PC-9 (cell line): ENCODE measurements around the gene XPO1. TPM values are rescaled to one million over a fixed set of nuclear protein-coding genes. Genes with fewer than 3 reads are reported as not detected.
"Not testable (repeated sequence)": the region's sequence is repeated elsewhere in the genome, so short reads cannot be mapped to it uniquely, and the experiment has no call there.

Experiments
- BruUV-seq: library from RNA; stranded (reverse); fragments of 400-500 nt; replicated peaks from 2 replicates; lab custom pipeline; 2021; lab: Mats Ljungman, UMichigan
- CTCF ChIA-PET: fragments of 300-600 bp; sonication (Branson Sonifier 250); formaldehyde crosslinking; loops from one replicate; lab custom pipeline; 2022; ENCODE audit warnings: antibody characterized with exemption; lab: Charles Lee
- POLR2A ChIA-PET: fragments of 300-600 bp; sonication (Branson Sonifier 250); formaldehyde crosslinking; loops from one replicate; lab custom pipeline; 2022; ENCODE audit warnings: antibody characterized with exemption; ENCODE audit not compliant: unreplicated experiment; lab: Charles Lee
- DNase-seq, 2 experiments: peaks; one replicate each; pipeline versions ENCODE4 v3.0.0 to v3.0.0-alpha.2; 2015 to 2022; ENCODE audit warnings: mixed read lengths in 1 of 2
- H2AFZ ChIP-seq: fragments of 200-600 bp; sonication (generic); 2 replicates; pipeline ENCODE4 v1.8.1; 2017; ENCODE audit warnings: antibody characterized with exemption
- H3F3A ChIP-seq: fragments of 200-600 bp; sonication (generic); 2 replicates; pipeline ENCODE4 v1.8.1; 2017; ENCODE audit warnings: antibody characterized with exemption, mild to moderate bottlenecking, low read depth; ENCODE audit not compliant: insufficient read depth
- H3K27ac ChIP-seq: fragments of 200-600 bp; sonication (generic); 2 replicates; pipeline ENCODE4 v1.6.1; 2016; ENCODE audit warnings: mixed run types
- H3K27me3 ChIP-seq: fragments of 200-600 bp; sonication (generic); 2 replicates; pipeline ENCODE4 v1.6.1; 2016; ENCODE audit warnings: low read depth, mixed run types; ENCODE audit not compliant: insufficient read depth
- H3K36me3 ChIP-seq: fragments of 200-600 bp; sonication (generic); 2 replicates; pipeline ENCODE4 v1.6.1; 2016; ENCODE audit warnings: low read depth, mixed run types
- H3K4me1 ChIP-seq: fragments of 200-600 bp; sonication (generic); replicated peaks from 2 replicates; pipeline ENCODE4 v1.6.1; 2016; ENCODE audit warnings: mixed run types; ENCODE audit not compliant: insufficient read depth
- H3K4me2 ChIP-seq: fragments of 200-600 bp; sonication (generic); 2 replicates; pipeline ENCODE4 v1.6.1; 2017; ENCODE audit warnings: mixed run types
- H3K4me3 ChIP-seq: fragments of 200-600 bp; sonication (generic); 2 replicates; pipeline ENCODE4 v1.6.1; 2016; ENCODE audit warnings: mixed run types
- H3K79me2 ChIP-seq: fragments of 200-600 bp; sonication (generic); 2 replicates; pipeline ENCODE4 v1.6.1; 2017; ENCODE audit warnings: low read depth, mixed run types
- H3K9me2 ChIP-seq: fragments of 200-600 bp; sonication (generic); 2 replicates; pipeline ENCODE4 v1.8.1; 2017; ENCODE audit warnings: mild to moderate bottlenecking; ENCODE audit not compliant: insufficient read depth
- H3K9me3 ChIP-seq: fragments of 200-600 bp; sonication (generic); 2 replicates; pipeline ENCODE4 v1.8.1; 2016; ENCODE audit warnings: low read depth; ENCODE audit not compliant: insufficient read depth
- H4K20me1 ChIP-seq: fragments of 200-600 bp; sonication (generic); 2 replicates; pipeline ENCODE4 v1.8.1; 2017; ENCODE audit not compliant: insufficient read depth
- CTCF ChIP-seq: fragments of 200-600 bp; sonication (generic); conservative IDR thresholded peaks from 2 replicates; pipeline ENCODE4 v1.6.1; 2017; ENCODE audit warnings: mixed run types, antibody characterized with exemption, mild to moderate bottlenecking, moderate library complexity
- EZH2 ChIP-seq: fragments of 200-600 bp; sonication (generic); IDR thresholded peaks from 2 replicates; pipeline ENCODE4 v1.8.0; 2017; ENCODE audit warnings: antibody characterized with exemption, low read depth
- intact Hi-C: fragments of 100-400 bp; cut with micrococcal nuclease; formaldehyde crosslinking; loops from one replicate; pipeline ENCODE4 v1.10.0; 2022; ENCODE audit not compliant: unreplicated experiment
- total RNA-seq: library from RNA; stranded (reverse); gene quantifications from 2 replicates; pipeline ENCODE4 v1.2.3, GENCODE V29; 2021

The XPO1 gene
- total RNA-seq, 1 experiment from 2014 or later = 236 TPM

- peak overlapping the region; percentile 60 for H3K4me3 ChIP-seq
- H3K4me2 ChIP-seq = peak overlapping the region; percentile 92
- H3K27ac ChIP-seq = peak overlapping the region; percentile 55
- H3K27me3 ChIP-seq = no peaks in the 10 kb centered on the region
- peaks cover 18% of the 10 kb centered on the region for H3K4me1 ChIP-seq
- TF ChIP-seq CTCF (no peak), EZH2 (no peak)
- ChIA-PET CTCF (no interaction called here), POLR2A (no interaction called here)
- peaks cover 14% of the 10 kb centered on the region; the same call in 1 of the 2 replicates for H3K36me3 ChIP-seq
- peak; percentile 51 to 77 for DNase-seq
- BruUV-seq = no TSS peak
- peaks cover 38% of the 10 kb centered on the region for H4K20me1 ChIP-seq
- peaks cover 30% of the 10 kb centered on the region; the same call in 1 of the 2 replicates for H3F3A ChIP-seq
- peak overlapping the region; percentile 61; the same call in 1 of the 2 replicates for H2AFZ ChIP-seq
- H3K9me3 ChIP-seq = no peaks in the 10 kb centered on the region
- no peaks in the 10 kb centered on the region for H3K9me2 ChIP-seq
- H3K79me2 ChIP-seq = peaks cover 65% of the 10 kb centered on the region
- intact Hi-C loops = no loop called here
Measured at GRCh38 chr2:61470122-61470951, 67.8 kb downstream of the XPO1 start.

DNA sequence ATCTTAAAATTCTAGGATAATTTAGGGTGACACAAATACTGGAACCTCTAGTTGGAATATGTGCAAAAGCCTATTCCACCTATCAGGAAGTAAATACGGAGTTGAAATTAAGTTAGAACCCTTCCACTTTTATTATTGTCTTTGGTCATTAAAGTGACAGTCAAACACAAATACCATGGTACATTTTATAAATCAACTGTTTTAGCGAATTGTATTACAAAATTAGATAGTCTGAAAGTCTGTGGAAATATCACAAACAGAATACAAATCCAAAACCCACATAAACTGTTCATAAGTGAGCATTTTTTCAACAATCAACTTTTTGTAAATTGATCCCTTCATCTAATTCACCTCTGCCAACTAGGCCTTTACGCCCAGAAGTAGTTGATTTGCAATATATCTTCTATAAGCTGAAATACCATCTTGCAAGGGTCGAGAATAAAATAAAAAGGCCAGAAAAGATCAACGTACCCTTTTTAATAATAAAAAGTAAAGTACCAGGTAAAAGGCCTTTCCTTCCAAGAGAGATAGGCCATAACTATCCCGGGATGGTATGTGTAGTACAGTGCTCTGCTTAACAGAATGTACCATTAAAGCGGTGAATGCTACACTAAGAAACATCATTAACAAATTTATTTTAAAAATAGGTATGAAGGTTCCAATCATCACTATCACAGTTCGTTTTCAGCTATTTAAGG is 68.6 kb downstream of the XPO1 start:
- intact Hi-C loops = no loop called here
- DNase-seq = no peak
- ChIA-PET POLR2A (no interaction called here), CTCF (no interaction called here)
- H3K9me3 ChIP-seq = no peaks in the 10 kb centered on the region
- H2AFZ ChIP-seq = peak overlapping the region; percentile 61; the same call in 1 of the 2 replicates
- H3K79me2 ChIP-seq = peaks cover 73% of the 10 kb centered on the region
- H3F3A ChIP-seq = peaks cover 24% of the 10 kb centered on the region; the same call in 1 of the 2 replicates
- peaks cover 14% of the 10 kb centered on the region for H3K36me3 ChIP-seq
- peaks cover 46% of the 10 kb centered on the region for H4K20me1 ChIP-seq
- peak overlapping the region; percentile 92 for H3K4me2 ChIP-seq
- H3K27ac ChIP-seq = peak overlapping the region; percentile 55
- BruUV-seq = no TSS peak
- no peaks in the 10 kb centered on the region for H3K27me3 ChIP-seq
- no peaks in the 10 kb centered on the region for H3K9me2 ChIP-seq
- H3K4me1 ChIP-seq = peaks cover 18% of the 10 kb centered on the region
- peak overlapping the region; percentile 60 for H3K4me3 ChIP-seq
- TF ChIP-seq EZH2 = no peak
- no peak for TF ChIP-seq CTCF

DNA sequence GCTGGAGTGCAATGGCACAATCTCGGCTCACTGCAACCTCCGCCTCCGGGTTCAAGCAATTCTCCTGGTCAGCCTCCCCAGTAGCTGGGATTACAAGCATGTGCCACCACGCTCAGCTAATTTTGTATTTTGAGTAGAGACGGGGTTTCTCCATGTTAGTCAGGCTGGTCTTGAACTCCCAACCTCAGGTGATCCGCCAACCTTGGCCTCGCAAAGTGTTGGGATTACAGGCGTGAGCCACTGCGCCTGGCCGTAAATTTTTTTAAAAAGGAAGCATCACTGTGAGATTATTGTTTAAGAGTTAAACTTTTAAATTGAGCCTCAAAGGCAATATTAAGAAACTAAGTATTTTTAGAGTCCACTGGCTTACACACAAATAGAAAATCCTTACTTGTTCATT is 69.9 kb downstream of the XPO1 start:
- Histone ChIP-seq H3K4me1 (peaks cover 18% of the 10 kb centered on the region), H3F3A (peaks cover 22% of the 10 kb centered on the region; the same call in 1 of the 2 replicates), H3K36me3 (peaks cover 14% of the 10 kb centered on the region), H3K79me2 (peaks cover 86% of the 10 kb centered on the region), H3K4me2 (peak overlapping the region; percentile 92; the same call in 1 of the 2 replicates), H4K20me1 (peaks cover 59% of the 10 kb centered on the region)
- BruUV-seq, intact Hi-C loops, H3K27me3 ChIP-seq, H3K9me3 ChIP-seq, POLR2A ChIA-PET, H3K9me2 ChIP-seq, DNase-seq, CTCF ChIA-PET, H2AFZ ChIP-seq, H3K27ac ChIP-seq, H3K4me3 ChIP-seq: not testable (repeated sequence)
